ENCODE data around the gene TSC22D4.

TSC22D4 gene

DNA sequence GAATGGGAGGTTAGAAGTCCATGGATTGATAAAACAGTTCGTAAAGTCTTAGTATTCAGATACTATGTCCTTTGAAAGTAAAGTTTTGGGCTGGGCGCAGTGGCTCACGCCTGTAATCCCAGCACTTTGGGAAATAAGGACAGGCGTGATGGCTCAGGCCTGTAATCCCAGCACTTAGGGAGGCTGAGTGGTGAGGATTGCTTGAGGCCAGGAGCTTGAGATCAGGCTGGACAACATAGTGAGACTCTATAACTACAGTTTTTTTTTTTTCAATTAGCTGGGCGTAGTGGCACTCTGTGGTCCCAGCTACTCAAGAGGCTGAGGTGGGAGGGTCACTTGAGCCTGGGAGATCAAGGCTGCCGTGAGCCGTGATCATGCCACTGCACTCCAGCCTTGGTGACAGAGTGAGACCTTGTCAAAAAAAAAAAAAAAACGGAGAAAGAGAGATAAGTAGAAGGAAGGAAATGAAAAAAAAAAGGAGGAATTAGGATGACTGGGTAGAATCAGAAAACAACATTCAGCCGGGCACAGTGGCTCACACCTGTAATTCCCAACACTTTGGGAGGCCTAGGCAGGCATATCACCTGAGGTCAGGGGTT, 34.3 kb upstream of the TSC22D4 start:
- TF ChIP-seq, protein P1, sequence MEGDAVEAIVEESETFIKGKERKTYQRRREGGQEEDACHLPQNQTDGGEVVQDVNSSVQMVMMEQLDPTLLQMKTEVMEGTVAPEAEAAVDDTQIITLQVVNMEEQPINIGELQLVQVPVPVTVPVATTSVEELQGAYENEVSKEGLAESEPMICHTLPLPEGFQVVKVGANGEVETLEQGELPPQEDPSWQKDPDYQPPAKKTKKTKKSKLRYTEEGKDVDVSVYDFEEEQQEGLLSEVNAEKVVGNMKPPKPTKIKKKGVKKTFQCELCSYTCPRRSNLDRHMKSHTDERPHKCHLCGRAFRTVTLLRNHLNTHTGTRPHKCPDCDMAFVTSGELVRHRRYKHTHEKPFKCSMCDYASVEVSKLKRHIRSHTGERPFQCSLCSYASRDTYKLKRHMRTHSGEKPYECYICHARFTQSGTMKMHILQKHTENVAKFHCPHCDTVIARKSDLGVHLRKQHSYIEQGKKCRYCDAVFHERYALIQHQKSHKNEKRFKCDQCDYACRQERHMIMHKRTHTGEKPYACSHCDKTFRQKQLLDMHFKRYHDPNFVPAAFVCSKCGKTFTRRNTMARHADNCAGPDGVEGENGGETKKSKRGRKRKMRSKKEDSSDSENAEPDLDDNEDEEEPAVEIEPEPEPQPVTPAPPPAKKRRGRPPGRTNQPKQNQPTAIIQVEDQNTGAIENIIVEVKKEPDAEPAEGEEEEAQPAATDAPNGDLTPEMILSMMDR (IDR thresholded peaks at IDR 0.05) = no peak

DNA sequence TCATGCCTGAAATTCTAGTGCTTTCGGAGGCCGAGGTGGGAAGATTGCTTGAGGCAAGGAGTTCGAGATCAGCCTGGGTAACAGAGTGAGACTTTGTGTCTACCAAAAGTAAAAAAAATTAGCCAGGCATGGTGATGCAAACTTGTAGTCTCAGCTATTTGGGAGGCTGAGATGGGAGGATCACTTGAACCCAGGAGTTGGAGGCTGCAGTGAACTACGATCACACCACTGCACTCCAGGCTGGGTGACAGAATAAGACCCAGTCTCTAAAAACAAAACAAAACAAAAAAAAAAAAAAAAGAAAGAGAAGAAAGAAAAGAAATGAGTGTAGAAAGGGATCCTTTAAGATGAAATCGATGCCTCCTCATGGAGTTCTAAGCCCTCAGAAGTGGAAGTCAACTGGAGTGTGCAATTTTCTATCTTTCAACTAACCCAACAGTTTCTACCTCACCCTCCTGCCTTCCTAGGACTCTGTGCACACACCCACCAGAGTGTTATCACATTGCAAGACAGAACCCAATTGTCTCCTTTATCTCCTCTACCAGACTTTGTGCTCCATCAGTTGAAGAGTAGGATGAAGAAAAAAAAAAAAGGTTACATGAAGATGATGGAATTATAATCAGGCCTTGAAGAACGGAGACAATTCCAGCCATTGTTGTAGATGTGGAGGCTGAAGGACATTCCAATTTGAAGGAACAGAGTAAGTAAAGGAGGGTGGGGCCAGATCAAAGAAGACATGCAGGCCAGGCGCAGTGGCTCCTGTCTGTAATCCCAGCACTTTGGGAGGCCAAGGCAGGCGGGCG, 31.6 kb upstream of the TSC22D4 start:
- TF ChIP-seq, protein P1 (IDR thresholded peaks at IDR 0.05) = no peak

DNA sequence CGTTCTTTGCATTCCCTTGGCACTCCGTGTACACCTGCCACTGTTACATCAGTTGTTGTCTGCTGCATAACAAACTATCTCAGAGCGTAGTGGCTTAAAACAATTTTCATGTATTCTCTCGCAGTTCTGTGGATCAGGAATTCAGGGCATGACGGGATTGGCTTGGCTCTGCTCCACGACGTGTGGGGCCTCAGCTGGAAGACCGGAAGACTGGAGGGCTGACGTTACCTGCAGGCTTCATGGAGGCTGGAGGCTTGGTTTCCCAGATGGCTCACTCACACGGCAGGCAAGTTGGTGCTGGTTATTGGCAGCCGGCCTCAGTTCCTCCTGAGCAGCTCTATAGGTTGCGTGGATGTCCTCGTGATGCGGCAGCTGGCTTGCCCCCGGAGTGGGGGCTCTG, 30.2 kb upstream of the TSC22D4 start:
- TF ChIP-seq, protein P1 (IDR thresholded peaks at IDR 0.05) = no peak

DNA sequence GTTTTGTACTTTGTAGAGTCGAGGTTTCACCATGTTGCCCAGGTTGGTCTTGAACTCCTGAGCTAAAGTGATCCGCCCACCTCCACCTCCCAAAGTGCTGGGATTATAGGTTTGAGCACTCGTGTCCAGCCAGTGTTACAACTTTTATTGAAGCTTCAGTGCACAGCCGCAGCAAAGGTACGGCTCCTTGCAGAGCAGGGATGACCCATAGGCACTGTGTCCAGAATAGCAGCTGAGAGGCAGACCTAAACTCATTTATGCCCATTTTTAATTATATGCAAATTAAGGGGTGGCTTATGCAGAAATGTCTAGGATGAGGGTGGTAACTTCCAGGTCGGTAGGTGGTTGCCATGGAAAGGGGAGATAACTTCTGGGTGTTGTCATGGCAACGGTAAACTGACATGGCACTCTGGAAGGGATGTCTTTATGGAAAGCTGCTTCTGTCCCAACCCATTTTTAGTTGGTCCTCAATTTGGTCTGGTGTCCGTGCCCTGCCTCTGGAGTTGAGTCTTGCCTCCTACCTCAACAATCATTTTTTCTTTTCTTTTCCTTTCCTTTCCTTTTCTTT, 27.4 kb upstream of the TSC22D4 start:
- TF ChIP-seq, protein P1 (IDR thresholded peaks at IDR 0.05) = no peak

DNA sequence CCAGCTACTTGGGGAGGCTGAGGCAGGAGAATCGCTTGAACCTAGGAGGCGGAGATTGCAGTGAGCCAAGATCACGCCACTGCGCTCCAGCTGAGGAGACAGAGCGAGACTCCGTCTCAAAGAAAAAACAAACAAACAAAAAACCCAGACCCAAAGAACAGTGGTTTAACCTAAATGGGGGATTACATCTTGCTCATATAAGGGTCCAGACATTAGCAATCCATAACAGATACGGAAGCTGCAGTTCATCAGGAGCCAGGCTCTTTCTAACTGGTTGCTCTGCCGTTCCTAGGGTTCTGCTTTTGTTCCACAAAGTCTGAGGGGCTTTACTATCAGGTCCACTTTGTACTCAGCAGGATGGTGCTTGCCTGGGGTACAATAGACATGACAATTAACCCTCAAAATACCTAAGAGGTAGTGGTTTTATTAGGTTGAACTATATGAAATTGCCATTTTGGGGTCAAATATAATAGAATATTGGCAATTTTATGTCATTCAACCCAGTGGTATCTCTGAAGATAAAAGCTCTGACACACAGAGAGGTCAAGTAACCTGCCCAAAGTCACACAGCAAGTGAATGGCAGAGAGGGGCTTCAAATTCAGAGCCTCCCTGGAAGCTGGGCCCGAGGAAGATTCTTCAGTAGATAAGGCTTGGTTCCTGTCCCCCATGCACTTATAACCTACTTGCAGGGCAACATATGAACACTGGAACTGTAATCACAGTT, 26.0 kb upstream of the TSC22D4 start:
- TF ChIP-seq, protein P1 (IDR thresholded peaks at IDR 0.05) = no peak

DNA sequence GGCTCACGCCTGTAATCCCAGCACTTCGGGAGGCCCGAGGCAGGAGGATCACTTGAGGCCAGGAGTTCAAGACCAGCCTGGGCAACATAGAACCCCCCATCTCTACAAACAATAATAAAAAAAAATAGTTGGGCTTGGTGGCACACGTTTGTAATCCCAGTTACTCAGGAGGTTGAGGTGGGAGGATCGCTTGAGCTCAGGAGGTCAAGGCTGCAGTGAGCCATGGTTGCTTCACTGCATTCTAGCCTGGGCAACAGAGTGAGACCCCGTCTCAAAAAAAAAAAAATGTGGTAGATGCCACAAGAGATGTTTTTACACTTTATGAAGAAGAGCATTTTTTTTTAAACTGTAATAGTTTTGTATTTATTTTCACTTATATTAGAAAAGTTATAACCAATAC, 17.5 kb upstream of the TSC22D4 start:
- TF ChIP-seq, protein P1 (IDR thresholded peaks at IDR 0.05) = no peak

DNA sequence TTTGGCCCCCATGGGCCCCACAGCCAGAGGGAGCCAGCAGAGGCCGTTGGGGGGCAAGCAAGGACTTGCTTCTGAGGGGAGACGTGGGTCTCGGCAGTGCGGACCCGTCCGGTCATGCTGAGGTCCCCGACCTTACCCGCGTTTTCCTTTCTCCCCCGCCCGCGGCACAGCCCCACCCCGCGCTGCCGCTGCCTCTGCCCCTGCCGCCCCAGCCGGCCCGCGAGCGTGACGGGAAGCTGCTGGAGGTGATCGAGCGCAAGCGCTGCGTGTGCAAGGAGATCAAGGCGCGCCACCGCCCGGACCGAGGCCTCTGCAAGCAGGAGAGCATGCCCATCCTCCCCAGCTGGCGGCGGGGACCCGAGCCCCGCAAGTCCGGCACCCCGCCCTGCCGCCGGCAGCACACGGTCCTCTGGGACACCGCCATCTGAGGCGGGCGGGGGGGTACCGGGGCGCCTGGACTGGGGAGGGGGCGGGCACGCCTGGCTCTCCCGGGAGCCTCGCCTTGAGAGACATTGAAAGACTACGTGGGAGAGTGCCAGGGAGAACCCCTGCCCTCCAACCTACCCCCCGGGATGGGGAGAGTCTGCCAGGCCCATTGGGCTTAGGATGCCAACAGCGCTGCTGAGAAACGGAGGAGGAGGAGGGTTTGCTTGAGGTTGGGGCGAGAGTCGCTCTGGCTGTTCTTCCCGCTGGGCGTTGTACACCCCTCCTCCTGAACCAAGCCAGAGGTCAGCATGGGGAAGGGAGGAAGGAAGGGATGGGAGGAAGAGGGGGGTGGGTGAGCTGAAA, 14.7 kb upstream of the TSC22D4 start:
- TF ChIP-seq, protein P1 (IDR thresholded peaks at IDR 0.05) = no peak

Measured in LNCAP (cell line).